Fibroblast of lung (primary cell): ENCODE results near the gene CEACAM16.

ENCODE experiments used
- EZH2 ChIP-seq: IDR thresholded peaks from 2 replicates; pipeline ENCODE4 v1.5.1; 2012; ENCODE audit warnings: low read length, control low read depth, mild to moderate bottlenecking; ENCODE audit errors: missing control alignments
- TF ChIP-seq, protein P1 (sequence below), 2 donors: IDR thresholded peaks in 1 of 2; conservative IDR thresholded peaks in 1 of 2; 1 replicate in 1 of 2; 2 replicates in 1 of 2; pipeline ENCODE4 v1.5.1; 2011 to 2012; ENCODE audit warnings: low read length in 2 of 2, control low read depth in 1 of 2, inconsistent platforms in 1 of 2, low read depth in 1 of 2, mild to moderate bottlenecking in 1 of 2

DNA sequence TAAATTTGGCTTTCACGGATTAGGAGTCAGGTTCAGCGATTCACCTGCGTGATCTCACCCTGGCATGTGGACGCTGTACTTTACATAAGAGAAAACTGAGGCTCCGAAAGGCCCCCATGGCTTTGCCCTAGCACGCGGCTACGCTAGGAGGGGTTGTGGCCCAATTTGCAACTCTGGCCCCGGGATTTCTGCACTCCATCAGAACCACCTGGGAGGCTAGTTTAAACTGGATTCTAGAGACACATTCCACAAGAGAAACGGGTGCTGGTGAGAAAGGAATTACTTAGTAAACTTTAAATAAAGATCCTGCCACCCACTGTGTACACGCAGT, 55.8 kb downstream of the CEACAM16 start:
- TF ChIP-seq, protein P1, sequence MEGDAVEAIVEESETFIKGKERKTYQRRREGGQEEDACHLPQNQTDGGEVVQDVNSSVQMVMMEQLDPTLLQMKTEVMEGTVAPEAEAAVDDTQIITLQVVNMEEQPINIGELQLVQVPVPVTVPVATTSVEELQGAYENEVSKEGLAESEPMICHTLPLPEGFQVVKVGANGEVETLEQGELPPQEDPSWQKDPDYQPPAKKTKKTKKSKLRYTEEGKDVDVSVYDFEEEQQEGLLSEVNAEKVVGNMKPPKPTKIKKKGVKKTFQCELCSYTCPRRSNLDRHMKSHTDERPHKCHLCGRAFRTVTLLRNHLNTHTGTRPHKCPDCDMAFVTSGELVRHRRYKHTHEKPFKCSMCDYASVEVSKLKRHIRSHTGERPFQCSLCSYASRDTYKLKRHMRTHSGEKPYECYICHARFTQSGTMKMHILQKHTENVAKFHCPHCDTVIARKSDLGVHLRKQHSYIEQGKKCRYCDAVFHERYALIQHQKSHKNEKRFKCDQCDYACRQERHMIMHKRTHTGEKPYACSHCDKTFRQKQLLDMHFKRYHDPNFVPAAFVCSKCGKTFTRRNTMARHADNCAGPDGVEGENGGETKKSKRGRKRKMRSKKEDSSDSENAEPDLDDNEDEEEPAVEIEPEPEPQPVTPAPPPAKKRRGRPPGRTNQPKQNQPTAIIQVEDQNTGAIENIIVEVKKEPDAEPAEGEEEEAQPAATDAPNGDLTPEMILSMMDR (conservative IDR thresholded peaks at IDR 0.05 in 1 of 2, IDR thresholded peaks at IDR 0.05 in 1 of 2; ENCODE audit: low read depth in 1 of 2, low read length in 2 of 2): no peak
- TF ChIP-seq EZH2: no peak
